CD4-positive, alpha-beta T cell treated with Interleukin-4 for 1 hour (primary cell): Measurements from ENCODE around the gene ARID5B.
"Not testable (repeated sequence)": the region's sequence is repeated elsewhere in the genome, so short reads cannot be mapped to it uniquely, and the experiment has no call there.

Experiments
- DNase-seq, 2 donors: peaks; one replicate each; pipeline ENCODE4 v3.0.0-alpha.2; 2020 to 2022

Gene ARID5B

GRCh38 chr10:62018131-62018911, 116.8 kb downstream of the ARID5B start:
- DNase-seq: no peak

GRCh38 chr10:62019013-62019684, 117.7 kb downstream of the ARID5B start:
- DNase-seq: no peak

- DNase-seq: no peak
Observed at GRCh38 chr10:62019685-62020359, 118.3 kb downstream of the ARID5B start.

- no peak for DNase-seq
Observed at GRCh38 chr10:62021128-62021665, 119.7 kb downstream of the ARID5B start.

GRCh38 chr10:62021978-62022802, 120.7 kb downstream of the ARID5B start:
- DNase-seq: no peak

GRCh38 chr10:62022830-62023229, 121.3 kb downstream of the ARID5B start:
- no peak for DNase-seq

GRCh38 chr10:62023329-62023728, 121.8 kb downstream of the ARID5B start:
- DNase-seq: no peak

GRCh38 chr10:62024026-62024701, 122.7 kb downstream of the ARID5B start:
- no peak for DNase-seq

- no peak for DNase-seq
Observed at GRCh38 chr10:62025134-62025794, 123.8 kb downstream of the ARID5B start.

- no peak for DNase-seq
Observed at GRCh38 chr10:62025901-62026879, 124.7 kb downstream of the ARID5B start.

GRCh38 chr10:62027841-62028501, 126.5 kb downstream of the ARID5B start:
- no peak for DNase-seq

GRCh38 chr10:62028502-62028842, 127.0 kb downstream of the ARID5B start:
- not testable (repeated sequence) for DNase-seq

- DNase-seq: no peak
Observed at GRCh38 chr10:62029401-62029800, 127.9 kb downstream of the ARID5B start.

- no peak for DNase-seq
Observed at GRCh38 chr10:62031507-62031906, 130.0 kb downstream of the ARID5B start.

GRCh38 chr10:62033125-62033524, 131.6 kb downstream of the ARID5B start:
- DNase-seq: no peak

GRCh38 chr10:62034096-62034640, 132.7 kb downstream of the ARID5B start:
- no peak for DNase-seq

- DNase-seq: no peak
Observed at GRCh38 chr10:62036186-62037081, 134.9 kb downstream of the ARID5B start.

- no peak for DNase-seq
Observed at GRCh38 chr10:62037166-62037831, 135.8 kb downstream of the ARID5B start.
